GM21526 (cell line): Measurements from ENCODE around the gene THOP1.

Experiments
- ATAC-seq: cut with Tn5 transposase; IDR thresholded peaks from one replicate; pipeline ENCODE4 v1.9.1; 2021; ENCODE audit warnings: moderate library complexity; ENCODE audit not compliant: unreplicated experiment, low FRiP score

The THOP1 gene

DNA sequence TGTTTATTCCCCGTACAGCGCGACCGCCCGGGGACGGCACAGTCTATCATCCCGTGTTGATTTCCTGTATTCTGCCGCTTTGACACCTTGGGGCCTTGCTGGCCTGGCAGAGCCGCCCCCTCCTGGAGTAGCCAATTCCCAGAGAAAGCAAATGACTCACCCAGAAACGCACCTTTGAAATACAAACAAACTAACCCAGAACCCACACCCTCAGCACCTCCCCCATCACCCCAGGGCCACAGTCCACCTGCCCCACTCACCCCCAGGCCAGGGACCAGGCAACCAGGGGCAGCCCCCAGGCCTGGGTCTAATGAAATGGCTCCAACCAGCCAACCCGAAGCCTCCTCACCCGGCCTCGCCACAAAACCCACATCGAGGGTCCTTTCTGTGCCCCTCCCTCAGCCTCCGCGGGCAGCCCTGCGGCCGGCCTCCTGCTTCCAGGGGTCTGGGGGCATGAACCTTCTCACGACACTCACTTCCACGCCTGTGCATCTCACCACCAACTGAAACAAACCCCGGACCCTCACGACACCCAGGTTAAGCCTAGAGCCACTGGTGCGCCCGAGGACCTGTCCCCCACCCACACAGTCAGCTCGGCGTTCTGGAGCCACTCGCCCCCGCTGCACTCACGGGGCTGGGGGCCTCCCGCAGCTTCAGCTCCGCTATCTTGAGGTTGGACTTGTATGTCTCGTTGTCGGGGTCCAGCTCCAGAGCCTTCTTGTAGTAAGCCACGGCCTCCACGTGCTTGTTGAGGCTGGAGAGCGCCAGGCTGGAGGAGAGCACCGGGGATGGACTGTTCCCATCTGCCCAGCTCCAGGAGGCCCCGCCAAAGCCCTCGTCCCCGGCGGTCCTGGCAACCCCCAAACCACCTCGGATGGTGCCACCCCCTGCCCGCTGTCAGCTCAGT, 23.2 kb upstream of the THOP1 start:
- no peak for ATAC-seq

DNA sequence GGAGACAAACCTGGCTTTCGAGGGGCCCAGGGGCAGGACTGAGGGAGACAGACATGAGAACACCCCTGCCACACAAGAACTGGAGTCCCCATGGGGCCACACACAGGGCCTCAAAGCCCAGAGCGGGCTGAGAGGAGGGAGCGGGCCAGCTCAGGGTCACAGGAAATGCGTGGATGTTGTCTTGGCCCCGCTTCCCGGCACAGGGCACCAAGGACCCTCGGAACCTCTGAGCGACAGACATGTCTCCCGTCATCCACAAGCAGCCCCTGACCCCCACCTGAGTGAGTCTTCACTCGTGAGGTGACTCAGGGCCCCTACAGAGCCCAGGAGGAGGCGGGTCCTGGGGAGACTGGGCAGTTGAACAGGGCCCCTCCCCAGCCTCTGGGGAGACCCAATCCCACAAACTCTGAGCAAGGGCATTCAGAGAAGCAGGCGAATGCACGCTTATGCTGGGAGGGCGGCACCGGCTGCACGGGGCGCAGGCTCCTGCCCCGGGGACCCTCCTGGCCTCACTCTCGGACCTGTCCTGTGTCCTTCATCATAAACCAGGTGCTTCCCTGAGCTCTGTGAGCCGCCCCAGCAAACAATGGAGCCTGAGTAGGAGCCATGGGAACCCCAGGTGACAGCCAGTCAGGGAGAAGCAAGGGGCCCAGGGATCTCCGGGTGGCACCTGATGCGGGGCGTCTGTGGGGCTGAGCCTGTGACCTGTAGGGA, 22.4 kb upstream of the THOP1 start:
- ATAC-seq = no peak

DNA sequence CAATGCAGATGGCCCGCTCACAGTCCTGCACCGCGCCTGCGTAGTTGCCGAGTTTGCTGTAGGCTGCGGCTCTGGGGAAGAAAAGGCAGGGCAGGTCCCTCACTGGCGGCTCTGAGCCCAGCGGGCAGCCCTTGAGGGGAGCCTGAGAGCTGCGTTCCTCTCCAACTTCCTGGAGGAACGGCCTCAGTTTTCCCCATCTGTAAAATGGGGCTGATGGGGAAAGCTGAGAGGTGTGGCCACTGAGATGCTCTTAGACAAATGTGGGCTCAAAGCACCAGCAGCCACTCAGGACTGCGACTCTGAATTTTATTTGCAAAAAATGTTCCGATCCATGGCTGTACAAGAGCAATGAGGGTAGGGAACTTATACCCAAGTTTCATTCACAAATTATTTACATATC, 21.6 kb upstream of the THOP1 start:
- no peak for ATAC-seq

DNA sequence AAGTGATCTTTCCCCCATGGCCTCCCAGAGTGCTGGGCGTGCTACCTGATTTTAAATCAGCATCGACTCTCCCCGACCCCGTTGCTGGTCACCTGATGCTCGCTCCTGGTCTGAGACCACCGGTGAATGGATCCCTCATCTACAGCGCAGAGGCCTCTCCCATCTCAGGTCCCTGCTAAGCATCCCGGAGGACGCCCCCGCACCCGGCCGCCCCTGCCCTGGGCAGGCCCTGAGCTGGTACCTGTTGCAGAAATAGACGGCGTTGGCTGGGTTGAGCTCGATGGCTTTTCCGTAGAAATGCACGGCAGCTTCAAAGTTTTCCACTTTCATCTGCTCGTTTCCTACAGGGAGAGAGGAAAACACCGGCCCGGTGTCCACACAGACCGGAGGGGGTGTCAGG, 20.4 kb upstream of the THOP1 start:
- ATAC-seq = no peak

DNA sequence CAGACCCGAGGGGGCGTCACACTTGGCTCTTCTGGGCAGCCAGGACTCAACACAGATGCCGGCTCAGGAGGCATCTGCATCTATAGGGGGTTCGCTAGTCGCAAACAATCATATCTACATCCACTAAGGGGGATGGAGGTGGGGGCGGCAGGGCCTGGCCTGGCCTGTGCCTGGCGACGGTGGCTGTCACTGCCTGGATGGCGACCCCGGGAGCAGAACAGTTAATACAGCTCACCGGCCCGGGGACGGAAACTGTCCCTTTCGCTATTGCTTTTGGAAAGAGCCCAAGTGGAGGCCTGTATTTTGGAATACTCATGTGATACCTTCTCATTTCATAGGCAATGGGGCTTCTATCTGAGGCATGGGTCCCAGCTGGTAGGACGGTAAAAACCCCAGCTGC, 19.9 kb upstream of the THOP1 start:
- ATAC-seq = no peak

DNA sequence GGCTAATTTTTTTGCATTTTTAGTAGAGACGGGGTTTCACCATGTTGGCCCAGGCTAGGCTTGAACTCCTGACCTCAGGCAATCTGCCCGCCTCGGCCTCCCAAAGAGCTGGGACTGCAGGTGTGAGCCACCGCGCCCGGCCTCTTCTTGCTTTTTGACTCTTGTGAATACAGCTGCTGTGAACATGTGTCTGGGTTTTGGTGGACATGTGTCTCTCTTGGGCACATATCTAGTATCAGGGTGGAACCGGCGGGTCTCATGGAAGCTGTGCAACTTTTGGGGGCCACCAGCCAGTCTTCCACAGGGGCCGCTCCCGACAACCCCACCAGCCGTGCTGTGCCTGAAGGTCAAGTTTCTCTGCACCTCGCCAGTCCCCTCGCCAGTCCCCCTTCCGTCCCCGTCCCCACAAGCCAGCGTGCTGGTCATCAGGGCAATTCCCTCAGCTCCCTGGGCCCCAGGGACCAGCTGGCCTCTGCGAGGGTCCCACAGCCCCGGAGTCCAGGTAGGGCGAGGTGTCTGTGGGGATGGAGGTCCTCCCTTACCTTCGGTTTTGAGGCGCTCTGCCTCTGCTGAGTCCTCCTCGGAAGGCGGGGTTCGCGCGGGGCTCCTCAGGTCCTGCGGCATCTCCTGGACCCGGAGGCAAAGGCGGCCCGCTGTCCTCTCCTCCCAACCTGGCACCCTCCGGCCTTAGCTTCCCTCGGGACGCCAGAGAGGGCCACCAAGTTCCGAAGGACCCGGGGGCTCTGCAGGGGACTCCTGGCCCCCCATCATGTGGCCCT, 18.5 kb upstream of the THOP1 start:
- ATAC-seq = no peak

DNA sequence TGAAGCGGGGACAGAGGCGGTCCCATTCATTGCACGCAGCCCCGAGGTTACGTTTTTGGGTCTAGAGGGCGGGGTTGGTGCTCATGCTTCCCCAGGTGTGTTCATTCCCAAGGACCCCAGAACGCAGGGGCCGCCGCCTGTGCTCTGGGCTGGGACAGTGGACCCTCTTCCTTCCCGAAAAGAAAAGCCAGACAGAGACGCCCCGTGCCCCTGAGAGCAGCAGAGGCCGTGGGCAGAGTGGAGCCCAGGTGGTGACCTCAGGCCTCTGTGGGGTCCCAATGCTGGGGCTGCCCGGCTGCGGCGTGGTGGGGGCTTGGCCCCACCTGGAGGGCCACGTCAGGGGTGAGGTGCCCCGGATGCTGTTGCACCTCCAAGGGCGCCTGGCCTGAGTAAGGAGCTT, 17.6 kb upstream of the THOP1 start:
- ATAC-seq = no peak

DNA sequence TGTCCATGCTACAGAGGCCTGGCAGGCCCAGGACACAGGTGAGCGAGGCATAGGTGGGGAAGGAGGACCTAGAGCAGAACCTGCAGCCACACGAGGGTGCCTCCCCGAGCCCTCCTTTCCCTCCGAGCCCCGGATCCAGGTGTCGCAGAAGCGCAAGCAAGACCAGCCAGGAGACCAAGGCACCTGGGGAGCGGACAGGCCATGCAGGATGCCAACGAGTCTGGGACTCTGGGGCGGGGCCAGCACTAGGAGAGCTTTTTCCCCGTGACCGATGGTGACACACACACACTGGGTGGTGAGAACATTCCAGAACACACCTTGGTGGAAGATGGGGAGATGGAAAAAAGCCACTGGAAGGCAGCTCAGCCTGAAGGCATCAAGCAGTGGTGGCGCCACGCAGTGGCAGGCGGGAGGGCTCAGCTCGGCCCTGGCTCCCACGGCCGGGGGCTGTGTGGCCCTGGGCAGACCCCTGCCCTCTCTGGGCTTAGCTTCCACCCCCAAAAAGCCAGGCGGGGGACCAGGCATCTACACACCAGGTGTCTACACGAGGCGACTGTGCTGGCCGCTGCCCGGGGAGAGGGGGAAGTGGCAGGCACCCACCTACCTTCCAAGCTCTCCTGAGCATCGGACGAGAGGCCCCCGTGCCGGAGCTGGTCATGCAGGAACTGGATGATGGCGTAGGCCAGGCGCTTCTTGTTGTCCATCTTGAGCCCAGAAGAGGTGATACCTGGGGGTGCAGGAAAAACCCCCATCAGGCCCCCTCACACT, 16.8 kb upstream of the THOP1 start:
- no peak for ATAC-seq

DNA sequence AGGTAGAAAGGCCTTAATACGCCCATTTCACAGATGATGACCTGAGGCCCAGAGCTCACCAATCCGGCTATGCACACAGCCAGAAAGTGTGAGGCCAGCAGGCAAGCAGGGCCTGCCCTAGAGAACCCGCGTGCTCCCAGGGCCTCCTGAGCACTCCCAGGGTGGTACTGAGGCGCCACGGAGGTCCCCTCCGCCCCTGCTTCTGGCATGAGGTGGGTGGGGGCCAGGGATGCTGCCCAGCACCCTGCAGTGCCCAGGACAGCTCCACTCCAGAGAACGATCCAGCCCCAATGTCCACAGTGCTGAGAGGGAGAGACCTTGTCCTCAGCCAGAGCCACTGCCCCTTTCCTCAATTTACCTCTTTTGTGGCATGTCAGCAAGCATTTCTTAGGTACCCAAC, 16.1 kb upstream of the THOP1 start:
- no peak for ATAC-seq

DNA sequence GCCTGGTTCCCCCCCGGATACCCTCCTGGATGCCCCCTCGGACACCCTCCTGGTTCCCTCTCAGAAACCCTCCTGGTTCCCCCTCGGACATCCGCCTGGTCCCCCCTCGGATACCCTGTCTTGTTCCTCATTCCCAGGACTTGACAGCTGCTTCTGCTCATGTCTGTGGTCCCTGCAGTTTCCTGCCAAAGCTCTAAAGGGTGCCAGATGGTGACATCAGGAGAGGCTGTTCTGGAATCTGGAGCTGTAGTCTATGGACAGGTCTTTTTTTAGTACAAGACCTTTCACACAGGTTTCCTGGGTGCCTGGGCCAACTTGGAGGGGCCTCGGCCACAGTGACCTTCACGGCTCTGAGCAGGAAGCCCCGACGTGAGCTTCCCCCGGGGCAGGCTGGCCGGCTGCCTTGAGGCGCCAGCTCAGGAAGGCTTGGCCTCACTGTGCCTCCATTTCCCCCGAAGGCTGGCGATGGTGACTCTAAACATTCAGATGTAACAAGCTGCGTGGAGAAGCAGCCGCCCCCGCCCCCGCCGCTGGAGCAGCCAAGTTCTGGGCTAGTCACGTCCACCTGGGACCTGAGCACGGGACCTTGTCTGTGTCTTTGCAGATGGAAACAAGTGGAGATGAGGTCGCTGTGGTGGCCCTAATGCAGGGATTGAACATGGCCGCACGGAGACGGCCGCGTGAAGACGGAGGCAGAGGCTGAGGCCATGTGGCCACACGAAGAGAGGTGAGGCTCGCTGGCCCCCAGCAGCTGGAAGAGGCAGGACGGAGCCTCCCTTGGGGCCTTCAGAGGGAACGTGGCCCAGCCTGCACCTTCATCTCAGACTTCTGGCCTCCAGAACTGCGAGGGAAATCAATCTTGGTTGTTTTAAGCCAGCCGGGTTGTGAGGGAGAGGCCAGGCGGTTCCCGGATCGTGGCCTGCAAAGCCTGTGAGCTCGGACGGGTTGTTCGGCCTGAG, 15.0 kb upstream of the THOP1 start:
- ATAC-seq = no peak

DNA sequence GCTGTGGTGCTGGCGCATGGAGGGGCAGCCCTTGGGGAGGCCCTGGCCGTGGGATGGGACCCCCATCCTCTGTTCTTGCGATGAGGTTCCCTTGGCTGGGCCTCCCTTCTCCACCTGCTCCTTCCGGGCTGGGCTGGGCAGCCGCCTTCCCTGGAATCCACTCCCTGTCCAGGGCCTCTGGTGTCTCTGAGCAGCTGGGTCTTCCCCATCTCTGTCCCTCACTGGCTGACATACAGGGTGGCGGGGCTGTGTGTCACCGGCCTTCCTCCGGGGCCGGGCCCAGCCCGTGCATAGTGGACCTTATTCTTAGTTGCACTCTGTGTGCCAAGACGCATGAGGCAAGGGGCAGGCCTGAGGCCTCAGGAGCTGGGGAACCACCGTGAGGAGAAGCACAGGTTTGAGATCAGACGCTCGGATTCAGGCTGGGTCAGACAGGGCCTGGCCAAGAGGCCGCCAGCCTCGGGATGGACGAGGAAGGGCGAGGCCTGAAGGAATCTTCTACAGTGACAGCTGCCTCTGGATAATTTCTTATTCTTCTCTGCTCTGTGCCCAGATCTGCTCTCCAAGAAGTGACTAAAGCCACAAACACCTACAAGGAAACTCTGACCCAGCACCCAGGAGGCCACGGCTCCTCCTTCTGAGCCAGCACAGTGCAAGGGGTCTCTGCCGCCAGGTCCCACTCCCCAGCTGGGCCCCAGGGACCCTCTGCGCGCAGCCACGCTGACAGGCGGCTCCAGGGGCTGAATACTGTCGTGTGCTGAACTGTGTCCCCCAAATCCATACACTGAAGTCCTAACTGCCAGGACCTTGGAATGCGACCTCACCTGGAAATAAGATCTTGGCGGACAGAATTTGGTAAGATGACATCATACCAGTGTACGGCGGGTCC, 13.3 kb upstream of the THOP1 start:
- no peak for ATAC-seq

DNA sequence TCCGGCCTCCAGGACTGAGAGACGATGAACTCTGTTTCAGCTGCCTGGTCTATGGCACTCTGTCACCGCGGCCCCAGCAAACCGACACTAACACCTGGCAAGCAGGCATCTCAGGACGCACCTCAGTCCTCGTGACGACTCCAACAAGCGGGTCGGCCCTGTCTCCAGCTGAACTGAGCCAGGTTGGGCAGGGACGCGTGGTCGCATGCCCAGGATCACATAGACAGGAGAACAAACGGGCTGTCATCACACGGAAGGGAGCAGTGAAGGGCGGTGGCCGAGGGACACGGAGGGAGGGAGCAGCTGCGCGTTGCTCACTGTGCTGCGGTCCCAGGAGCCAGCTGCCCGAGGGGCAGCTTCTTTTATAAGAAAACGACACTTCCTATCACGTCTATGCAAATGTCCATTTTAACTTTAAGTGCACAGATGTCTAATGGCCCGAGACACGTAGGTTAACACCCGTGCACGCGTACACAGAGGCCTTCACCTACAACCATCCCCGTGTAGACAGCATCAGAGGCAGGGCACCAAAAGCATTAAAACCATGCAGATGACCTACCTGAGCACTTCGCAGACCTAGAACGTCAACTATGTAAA, 11.1 kb upstream of the THOP1 start:
- no peak for ATAC-seq

DNA sequence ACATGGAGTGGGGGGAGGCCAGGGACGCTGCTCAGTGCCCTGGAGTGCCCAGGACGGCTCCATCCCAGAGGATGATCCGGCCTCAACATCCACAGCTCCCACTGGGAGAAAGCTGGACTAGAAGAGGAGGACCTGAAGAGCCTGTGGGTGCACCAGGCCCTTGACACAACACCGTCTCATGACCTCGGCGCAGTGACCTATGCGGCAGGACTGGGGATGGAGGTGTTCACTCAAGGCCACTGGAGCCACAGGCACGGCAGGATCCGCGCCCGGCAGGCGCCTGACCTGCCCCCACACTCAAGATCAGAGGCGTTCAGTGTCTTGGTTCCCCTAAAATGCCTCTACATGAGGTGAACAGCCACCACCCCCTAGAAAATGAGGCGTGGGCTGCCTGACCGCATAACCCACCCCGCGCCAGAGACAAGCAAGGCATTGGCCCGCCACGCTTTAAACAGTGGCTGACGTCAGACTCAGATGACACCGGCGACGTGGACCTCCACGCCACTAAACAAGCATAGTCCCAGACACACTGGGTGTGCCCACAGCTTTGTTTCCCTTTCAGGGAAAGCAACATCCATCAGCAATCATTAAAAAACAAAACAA, 10.2 kb upstream of the THOP1 start:
- ATAC-seq = no peak

DNA sequence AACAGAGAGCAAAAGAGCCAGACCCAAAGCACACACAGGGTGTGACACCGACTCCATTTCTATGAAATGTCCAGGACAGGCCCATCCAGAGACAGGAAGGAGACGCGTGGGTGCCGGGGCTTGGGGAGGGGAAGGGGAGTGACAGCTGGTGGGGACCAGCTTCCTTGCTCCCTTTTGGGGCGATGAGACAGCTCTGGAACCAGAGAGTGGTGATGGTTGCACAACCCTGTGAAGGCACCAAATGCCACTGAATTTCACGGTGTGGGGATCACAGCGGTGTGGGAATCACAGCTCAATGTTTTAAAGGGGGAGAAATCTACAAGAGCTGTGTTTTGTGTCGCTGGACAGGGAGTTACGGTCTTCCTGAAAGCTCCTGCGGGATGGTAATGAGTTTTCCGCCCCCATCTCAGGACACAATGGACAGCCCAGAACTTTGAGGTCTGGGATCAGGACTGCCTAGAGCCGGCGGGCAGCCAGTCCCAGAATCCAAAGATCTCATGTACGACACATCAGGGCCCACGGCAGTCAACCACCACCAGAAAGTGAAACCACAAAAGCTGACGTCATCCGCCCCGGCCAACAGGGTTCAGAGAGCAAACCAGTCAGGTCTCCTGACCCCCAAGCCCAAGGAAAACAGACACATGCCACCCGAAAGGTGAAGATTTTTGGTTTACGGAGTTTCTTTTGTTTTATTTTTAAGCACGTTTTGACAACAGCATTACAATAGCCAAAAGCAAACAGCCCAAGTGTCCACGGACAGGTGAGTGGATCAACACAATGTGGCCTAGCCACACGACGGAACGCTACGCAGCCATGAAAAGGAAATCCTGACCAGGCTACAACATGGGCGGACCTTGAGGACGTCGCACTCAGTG, 9.5 kb upstream of the THOP1 start:
- no peak for ATAC-seq

DNA sequence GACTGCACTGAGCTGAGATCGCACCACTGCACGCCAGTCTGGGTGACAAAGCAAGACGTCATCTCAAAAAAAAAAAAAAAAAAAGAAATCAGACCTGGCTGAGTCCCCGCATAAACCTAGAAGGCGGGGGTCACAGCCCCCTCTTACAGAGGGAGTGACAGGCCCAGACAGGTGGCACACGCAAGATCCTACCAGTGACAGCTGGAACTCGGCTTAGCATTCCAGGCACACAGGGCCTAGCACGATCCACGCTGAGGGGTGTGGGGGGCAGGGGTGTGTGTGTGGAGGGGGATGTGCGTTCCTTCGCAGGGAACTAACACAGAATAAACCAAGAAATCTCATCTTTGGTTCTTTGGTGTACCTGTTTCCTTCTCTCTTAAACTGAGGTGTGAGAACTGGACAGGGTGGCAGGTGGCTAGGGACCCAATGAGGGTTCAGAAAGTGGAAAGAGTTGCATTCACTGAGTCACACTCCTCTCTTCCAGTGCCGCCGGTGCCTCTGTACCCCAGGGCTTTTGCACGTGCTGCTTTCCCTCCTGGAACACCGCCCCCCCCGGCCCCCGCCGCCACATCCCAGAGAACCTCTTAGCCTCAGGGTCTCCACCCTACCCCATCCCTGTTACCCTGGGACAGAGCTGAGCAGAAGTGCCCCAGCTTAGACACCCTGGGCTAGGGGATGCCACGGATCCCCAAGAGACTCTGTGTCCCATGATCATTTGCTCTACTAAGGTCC, 7.2 kb upstream of the THOP1 start:
- ATAC-seq = no peak

DNA sequence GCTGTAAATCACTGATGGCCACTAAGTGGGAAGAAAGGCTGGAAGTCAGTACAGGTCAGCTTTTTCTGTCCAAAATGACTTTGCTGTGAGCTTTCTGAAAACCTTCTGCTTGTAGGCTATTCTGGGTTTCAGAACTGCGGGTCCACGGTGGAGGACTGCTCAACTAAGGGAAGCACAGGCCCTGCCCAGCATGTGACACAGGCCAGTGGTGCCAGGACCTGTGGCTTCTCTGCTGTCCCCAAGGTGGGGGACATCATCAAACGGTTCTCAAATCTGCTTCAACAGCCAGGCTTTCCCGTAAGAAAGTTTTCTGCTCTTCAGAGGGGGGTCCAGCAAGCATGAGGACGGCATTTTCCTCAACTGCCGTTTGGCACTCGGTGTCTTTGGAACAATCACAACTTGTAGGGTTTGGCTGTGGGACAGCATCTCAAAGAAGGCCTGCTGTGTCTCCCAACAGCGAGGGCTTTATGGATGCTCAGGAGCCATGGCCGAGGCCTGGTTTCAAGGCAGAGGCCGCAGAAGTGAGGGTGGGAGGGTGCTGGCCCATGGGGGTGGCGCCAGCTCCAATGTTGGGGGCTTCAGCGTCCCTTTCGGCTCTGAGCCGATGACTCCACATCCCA, 6.1 kb upstream of the THOP1 start:
- ATAC-seq = no peak
